HEK293T (cell line): ENCODE measurements around the gene TEX53.

Source experiments
- ARNT ChIP-seq: fragments of 450-650 bp; IDR thresholded peaks from 2 replicates; pipeline ENCODE4 v1.6.1; 2017; ENCODE audit warnings: mild to moderate bottlenecking
- BHLHE40 ChIP-seq: fragments of 450-650 bp; IDR thresholded peaks from 2 replicates; pipeline ENCODE4 v1.6.1; 2016; ENCODE audit warnings: mild to moderate bottlenecking, moderate library complexity, borderline replicate concordance
- CTBP1 ChIP-seq: fragments of 450-650 bp; IDR thresholded peaks from 2 replicates; pipeline ENCODE4 v1.6.1; 2016; ENCODE audit warnings: borderline replicate concordance
- ELF4 ChIP-seq: fragments of 450-650 bp; IDR thresholded peaks from 2 replicates; pipeline ENCODE4 v1.6.1; 2017; ENCODE audit warnings: antibody characterized with exemption
- HDGF ChIP-seq: fragments of 450-650 bp; IDR thresholded peaks from 2 replicates; pipeline ENCODE4 v1.6.1; 2017; ENCODE audit warnings: antibody characterized with exemption, borderline replicate concordance
- L3MBTL2 ChIP-seq: fragments of 450-650 bp; conservative IDR thresholded peaks from 2 replicates; pipeline ENCODE4 v1.6.1; 2016; ENCODE audit warnings: mild to moderate bottlenecking
- TARDBP ChIP-seq: fragments of 450-650 bp; IDR thresholded peaks from 2 replicates; pipeline ENCODE4 v1.6.1; 2016

DNA sequence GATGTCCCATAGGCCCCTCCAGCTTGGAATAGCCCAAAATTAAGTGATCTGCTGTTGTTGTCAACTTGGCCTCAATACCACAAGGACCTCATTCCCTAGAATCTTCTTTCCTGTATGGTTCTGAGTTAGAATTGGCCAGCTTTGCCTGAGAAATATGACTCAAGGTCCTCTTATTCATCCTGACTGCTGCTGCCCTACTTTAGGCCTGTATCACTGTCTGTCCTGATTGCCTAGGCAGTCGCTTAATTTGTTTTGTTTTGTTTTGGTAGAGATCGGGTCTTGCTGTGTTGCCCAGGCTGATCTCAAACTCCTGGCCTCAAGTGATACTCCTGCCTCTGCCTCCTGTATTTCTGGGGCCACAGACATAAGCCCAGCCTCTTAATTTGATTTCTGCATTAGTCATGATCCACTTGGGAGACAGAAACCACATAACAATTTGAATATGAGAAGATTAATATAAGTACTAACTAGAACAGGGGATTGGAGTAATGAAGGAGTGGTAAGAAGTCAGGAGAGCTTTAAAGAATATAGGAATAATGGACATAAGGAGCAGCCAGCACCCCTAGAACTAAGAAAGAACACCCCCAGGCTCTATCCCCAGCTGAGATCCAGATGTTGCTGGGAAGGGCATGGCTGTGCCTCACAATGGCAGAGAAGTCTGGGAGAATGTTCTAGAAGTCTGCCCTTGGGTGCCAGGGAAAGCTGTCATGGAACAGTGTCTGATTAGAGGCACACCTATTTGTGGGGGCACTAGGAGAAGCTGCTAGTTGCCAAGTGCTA lies 4.6 kb downstream of the TEX53 start:
- TF ChIP-seq ARNT (no peak), CTBP1 (no peak), TARDBP (no peak), ELF4 (no peak), HDGF (no peak), L3MBTL2 (no peak), BHLHE40 (no peak)
